ENCODE measurements around the gene ZNF101. TPM values are rescaled to one million over a fixed set of nuclear protein-coding genes. Genes with fewer than 3 reads are reported as not detected.

ZNF101 gene
- total and polyA plus RNA-seq, 4 donors, result 7.4 to 12.4 (median 10.4) TPM

DNA sequence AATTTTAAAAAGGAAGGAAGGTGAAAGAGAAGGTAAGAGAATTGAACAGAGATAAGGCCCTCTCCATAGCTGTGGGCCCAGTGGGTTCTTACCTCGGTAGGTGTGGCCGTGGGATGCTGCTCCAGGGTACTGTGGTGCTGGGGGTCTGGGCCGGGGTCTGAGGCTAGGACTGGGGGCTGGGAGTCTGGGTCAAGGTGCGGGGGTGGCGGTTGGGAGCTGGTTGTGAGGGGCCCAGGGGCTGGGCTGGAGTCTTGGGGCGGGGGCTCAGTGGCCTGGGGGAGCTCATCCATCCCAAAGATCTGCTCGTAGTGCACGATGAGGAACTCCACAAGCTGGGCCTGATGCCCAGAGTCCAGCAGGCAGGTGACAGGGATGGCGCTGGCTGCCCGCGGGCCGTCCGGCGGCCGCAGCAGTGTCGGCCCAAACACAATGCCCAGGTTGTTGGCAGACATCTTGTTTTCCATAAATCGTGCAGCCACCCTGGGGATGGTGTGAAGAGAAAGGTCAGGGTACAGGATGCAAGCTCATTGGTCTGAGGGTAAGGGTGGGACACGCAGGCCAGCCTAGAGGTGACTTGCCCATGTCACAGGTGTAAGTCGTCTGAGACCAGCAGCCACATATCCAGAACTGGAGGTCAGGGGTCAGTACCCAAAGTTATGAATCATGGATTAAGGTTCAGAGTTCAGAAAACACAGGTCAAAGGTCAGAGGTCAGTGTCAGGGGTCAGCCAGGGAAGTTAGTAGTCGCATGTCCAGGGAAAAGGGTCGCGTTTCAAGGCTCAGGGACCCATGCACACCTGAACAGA is 34.7 kb upstream of the ZNF101 start:
- no peaks in the 10 kb centered on the region for H3K9me3 ChIP-seq (ENCODE audit: control insufficient read depth in 4 of 4, insufficient read depth in 3 of 4, low read length in 3 of 4)
- 95 to 97% methylated on average over 22 of the region's 22 CpGs for WGBS, 2 donors
- ATAC-seq (ENCODE audit: insufficient read depth, low FRiP score) (no peak), DNase-seq (no peak)
- H3K9ac ChIP-seq (ENCODE audit: insufficient read depth in 1 of 2, low read length in 2 of 2), result no peak overlapping the region
- H3K36me3 ChIP-seq (ENCODE audit: control insufficient read depth in 4 of 4, insufficient read depth in 4 of 4, low read length in 4 of 4), result peaks cover 0 to 40% (median 18%) of the 10 kb centered on the region in 4 donors
- TF ChIP-seq, protein P1, sequence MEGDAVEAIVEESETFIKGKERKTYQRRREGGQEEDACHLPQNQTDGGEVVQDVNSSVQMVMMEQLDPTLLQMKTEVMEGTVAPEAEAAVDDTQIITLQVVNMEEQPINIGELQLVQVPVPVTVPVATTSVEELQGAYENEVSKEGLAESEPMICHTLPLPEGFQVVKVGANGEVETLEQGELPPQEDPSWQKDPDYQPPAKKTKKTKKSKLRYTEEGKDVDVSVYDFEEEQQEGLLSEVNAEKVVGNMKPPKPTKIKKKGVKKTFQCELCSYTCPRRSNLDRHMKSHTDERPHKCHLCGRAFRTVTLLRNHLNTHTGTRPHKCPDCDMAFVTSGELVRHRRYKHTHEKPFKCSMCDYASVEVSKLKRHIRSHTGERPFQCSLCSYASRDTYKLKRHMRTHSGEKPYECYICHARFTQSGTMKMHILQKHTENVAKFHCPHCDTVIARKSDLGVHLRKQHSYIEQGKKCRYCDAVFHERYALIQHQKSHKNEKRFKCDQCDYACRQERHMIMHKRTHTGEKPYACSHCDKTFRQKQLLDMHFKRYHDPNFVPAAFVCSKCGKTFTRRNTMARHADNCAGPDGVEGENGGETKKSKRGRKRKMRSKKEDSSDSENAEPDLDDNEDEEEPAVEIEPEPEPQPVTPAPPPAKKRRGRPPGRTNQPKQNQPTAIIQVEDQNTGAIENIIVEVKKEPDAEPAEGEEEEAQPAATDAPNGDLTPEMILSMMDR (IDR thresholded peaks at IDR 0.05; ENCODE audit: control extremely low read depth, extremely low read depth), result no peak
- no peaks in the 10 kb centered on the region for H3K4me1 ChIP-seq (ENCODE audit: control insufficient read depth in 5 of 5, insufficient read depth in 5 of 5, low read length in 5 of 5)
- no peak overlapping the region for H3K27ac ChIP-seq (ENCODE audit: low read depth in 1 of 2, low read length in 1 of 2)
- no peaks in the 10 kb centered on the region for H3K27me3 ChIP-seq (ENCODE audit: control insufficient read depth in 3 of 3, insufficient read depth in 3 of 3, low read length in 2 of 3)
- no peak overlapping the region for H3K4me3 ChIP-seq

- TF ChIP-seq, protein P1 (IDR thresholded peaks at IDR 0.05; ENCODE audit: control extremely low read depth, extremely low read depth), result no peak
- DNase-seq (no peak), ATAC-seq (ENCODE audit: insufficient read depth, low FRiP score) (no peak)
- 95% methylated on average over 36 of the region's 36 CpGs for WGBS, 2 donors
- Histone ChIP-seq H3K27me3 (ENCODE audit: control insufficient read depth in 3 of 3, insufficient read depth in 3 of 3, low read length in 2 of 3) (no peaks in the 10 kb centered on the region), H3K9me3 (ENCODE audit: control insufficient read depth in 4 of 4, insufficient read depth in 3 of 4, low read length in 3 of 4) (no peaks in the 10 kb centered on the region), H3K4me1 (ENCODE audit: control insufficient read depth in 5 of 5, insufficient read depth in 5 of 5, low read length in 5 of 5) (no peaks in the 10 kb centered on the region), H3K27ac (ENCODE audit: low read depth in 1 of 2, low read length in 1 of 2) (no peak overlapping the region), H3K36me3 (ENCODE audit: control insufficient read depth in 4 of 4, insufficient read depth in 4 of 4, low read length in 4 of 4) (peaks cover 0 to 40% (median 18%) of the 10 kb centered on the region in 4 donors), H3K9ac (ENCODE audit: insufficient read depth in 1 of 2, low read length in 2 of 2) (no peak overlapping the region), H3K4me3 (no peak overlapping the region)
Measured at GRCh38 chr19:19634516-19635312, 33.9 kb upstream of the ZNF101 start.

DNA sequence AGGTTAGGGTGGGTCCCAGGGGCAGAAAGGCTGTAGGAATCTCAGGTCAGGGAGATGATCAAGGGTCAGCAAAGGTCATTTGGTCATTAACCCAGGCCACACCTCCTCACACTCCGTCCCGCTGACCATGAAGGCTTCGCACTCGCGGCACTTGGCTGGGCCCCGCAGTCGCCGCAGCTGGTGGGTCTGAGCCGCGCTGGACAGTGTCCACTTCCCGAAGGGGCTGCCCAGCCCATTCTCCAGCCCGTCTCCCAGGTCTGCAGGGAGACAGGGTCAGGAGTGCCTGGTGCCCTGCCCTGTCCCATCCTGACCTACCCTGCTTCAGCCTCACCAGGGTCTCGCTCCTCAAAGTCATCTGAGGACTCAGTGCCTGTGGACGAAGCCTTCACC is 33.3 kb upstream of the ZNF101 start:
- Histone ChIP-seq H3K27ac (ENCODE audit: low read depth in 1 of 2, low read length in 1 of 2) (no peak overlapping the region), H3K9ac (ENCODE audit: insufficient read depth in 1 of 2, low read length in 2 of 2) (no peak overlapping the region), H3K27me3 (ENCODE audit: control insufficient read depth in 3 of 3, insufficient read depth in 3 of 3, low read length in 2 of 3) (no peaks in the 10 kb centered on the region), H3K9me3 (ENCODE audit: control insufficient read depth in 4 of 4, insufficient read depth in 3 of 4, low read length in 3 of 4) (no peaks in the 10 kb centered on the region), H3K4me3 (no peak overlapping the region), H3K36me3 (ENCODE audit: control insufficient read depth in 4 of 4, insufficient read depth in 4 of 4, low read length in 4 of 4) (peaks cover 0 to 41% (median 18%) of the 10 kb centered on the region in 4 donors), H3K4me1 (ENCODE audit: control insufficient read depth in 5 of 5, insufficient read depth in 5 of 5, low read length in 5 of 5) (no peaks in the 10 kb centered on the region)
- ATAC-seq (ENCODE audit: insufficient read depth, low FRiP score) (no peak), DNase-seq (no peak)
- TF ChIP-seq, protein P1 (IDR thresholded peaks at IDR 0.05; ENCODE audit: control extremely low read depth, extremely low read depth), result no peak
- 97% methylated on average over 14 of the region's 14 CpGs for WGBS, 2 donors
